Trophoblast cell (in vitro differentiated cells and primary cell): ENCODE data around the gene RCOR1.

Source experiments
- DNase-seq, 2 donors: peaks; one replicate each; pipeline ENCODE4 v3.0.0-alpha.2; 2016
- H2AFZ ChIP-seq: 2 replicates; pipeline ENCODE4 v1.6.1; 2013; ENCODE audit warnings: low read length, moderate library complexity, mild to moderate bottlenecking; ENCODE audit not compliant: insufficient read depth, poor library complexity
- H2AK5ac ChIP-seq: 2 replicates; pipeline ENCODE4 v1.6.1; 2013; ENCODE audit warnings: mild to moderate bottlenecking, low read length
- H2BK120ac ChIP-seq: 2 replicates; pipeline ENCODE4 v1.6.1; 2013; ENCODE audit warnings: low read length, mild to moderate bottlenecking, moderate library complexity; ENCODE audit not compliant: insufficient read depth, poor library complexity
- H2BK12ac ChIP-seq: 2 replicates; pipeline ENCODE4 v1.6.1; 2013; ENCODE audit warnings: mild to moderate bottlenecking, low read length, moderate library complexity
- H2BK5ac ChIP-seq: 2 replicates; pipeline ENCODE4 v1.6.1; 2013; ENCODE audit warnings: low read length, low read depth, moderate library complexity, mild to moderate bottlenecking; ENCODE audit not compliant: poor library complexity
- H3K14ac ChIP-seq: 2 replicates; pipeline ENCODE4 v1.6.1; 2013; ENCODE audit warnings: mild to moderate bottlenecking, low read length
- H3K18ac ChIP-seq: 2 replicates; pipeline ENCODE4 v1.6.1; 2013; ENCODE audit warnings: mild to moderate bottlenecking, low read length
- H3K23ac ChIP-seq: 2 replicates; pipeline ENCODE4 v1.6.1; 2013; ENCODE audit warnings: low read length
- H3K27ac ChIP-seq: 2 replicates; pipeline ENCODE4 v1.5.1; 2013; ENCODE audit warnings: low read depth, mild to moderate bottlenecking, inconsistent platforms, low read length, moderate library complexity
- H3K27me3 ChIP-seq: 2 replicates; pipeline ENCODE4 v1.6.1; 2013; ENCODE audit warnings: inconsistent platforms, mild to moderate bottlenecking, low read length, moderate library complexity; ENCODE audit not compliant: insufficient read depth
- H3K36me3 ChIP-seq, 2 experiments: 1 replicate in 1 of 2; 2 replicates in 1 of 2; pipeline ENCODE4 v1.6.1; 2013; ENCODE audit warnings: low read length in 2 of 2, mild to moderate bottlenecking in 2 of 2, moderate library complexity in 1 of 2; ENCODE audit not compliant: insufficient read depth in 2 of 2, control insufficient read depth in 1 of 2
- H3K4ac ChIP-seq: 2 replicates; pipeline ENCODE4 v1.6.1; 2013; ENCODE audit warnings: low read depth, mild to moderate bottlenecking, low read length, moderate library complexity
- H3K4me1 ChIP-seq, 2 experiments: 1 replicate in 1 of 2; 2 replicates in 1 of 2; pipeline ENCODE4 v1.6.1; 2013; ENCODE audit warnings: low read length in 2 of 2, mild to moderate bottlenecking in 2 of 2, moderate library complexity in 1 of 2; ENCODE audit not compliant: insufficient read depth in 2 of 2, control insufficient read depth in 1 of 2
- H3K4me2 ChIP-seq: 2 replicates; pipeline ENCODE4 v1.6.1; 2013; ENCODE audit warnings: inconsistent platforms, mild to moderate bottlenecking, low read length, moderate library complexity
- H3K4me3 ChIP-seq: 2 replicates; pipeline ENCODE4 v1.5.1; 2013; ENCODE audit warnings: mild to moderate bottlenecking, low read depth, low read length, inconsistent platforms
- H3K79me1 ChIP-seq: one replicate; pipeline ENCODE4 v1.6.1; 2013; ENCODE audit warnings: low read length
- H3K79me2 ChIP-seq: 2 replicates; pipeline ENCODE4 v1.6.1; 2013; ENCODE audit warnings: low read length, mild to moderate bottlenecking; ENCODE audit not compliant: control insufficient read depth, insufficient read depth, poor library complexity
- H3K9ac ChIP-seq: 2 replicates; pipeline ENCODE4 v1.6.1; 2013; ENCODE audit warnings: mild to moderate bottlenecking, low read length
- H3K9me3 ChIP-seq: 2 replicates; pipeline ENCODE4 v1.6.1; 2013; ENCODE audit warnings: low read depth, mild to moderate bottlenecking, control low read depth, inconsistent platforms, low read length; ENCODE audit not compliant: insufficient read depth
- H4K12ac ChIP-seq: 2 replicates; pipeline ENCODE4 v1.6.1; 2013; ENCODE audit warnings: low read depth, mild to moderate bottlenecking, low read length, moderate library complexity
- H4K8ac ChIP-seq: 2 replicates; pipeline ENCODE4 v1.6.1; 2013; ENCODE audit warnings: low read depth, mild to moderate bottlenecking, low read length, moderate library complexity
- H4K91ac ChIP-seq: one replicate; pipeline ENCODE4 v1.6.1; 2013; ENCODE audit warnings: low read depth, mild to moderate bottlenecking, low read length, moderate library complexity
- WGBS: extraction: QIAGEN DNeasy Blood & Tissue Kit; methylation state at CpG from one replicate; pipeline ENCODE4 v1.1.7; 2013; ENCODE audit warnings: missing lambda C conversion rate; ENCODE audit not compliant: insufficient read length, insufficient coverage; ENCODE audit errors: extremely low coverage; 5-methylcytosine and 5-hydroxymethylcytosine counted together

The RCOR1 gene

GRCh38 chr14:102684298-102684663, 91.8 kb downstream of the RCOR1 start:
- Histone ChIP-seq H2AK5ac (no peak overlapping the region), H3K27ac (no peak overlapping the region), H2BK120ac (no peak overlapping the region), H3K79me1 (no peaks in the 10 kb centered on the region), H4K8ac (no peak overlapping the region), H3K27me3 (no peaks in the 10 kb centered on the region), H3K23ac (no peak overlapping the region), H3K4me2 (no peak overlapping the region), H2BK5ac (no peak overlapping the region), H2AFZ (no peak overlapping the region), H3K4me3 (no peak overlapping the region), H3K4ac (no peak overlapping the region), H3K79me2 (peaks cover 8% of the 10 kb centered on the region), H3K18ac (no peak overlapping the region), H4K12ac (no peak overlapping the region), H3K14ac (no peak overlapping the region), H3K4me1 (no peaks in the 10 kb centered on the region), H2BK12ac (no peak overlapping the region), H4K91ac (no peak overlapping the region), H3K36me3 (peaks cover 11 to 22% of the 10 kb centered on the region in 2 experiments), H3K9me3 (no peaks in the 10 kb centered on the region), H3K9ac (no peak overlapping the region)
- no CpG with 5 or more reads among the region's 6 CpGs for WGBS
- no peak for DNase-seq

GRCh38 chr14:102686196-102686801, 93.8 kb downstream of the RCOR1 start:
- no peak for DNase-seq
- Histone ChIP-seq H3K36me3 (peaks cover 11 to 22% of the 10 kb centered on the region in 2 experiments), H4K8ac (no peak overlapping the region), H4K91ac (no peak overlapping the region), H3K4ac (peak overlapping the region; percentile 9), H3K27ac (no peak overlapping the region), H4K12ac (no peak overlapping the region), H3K9me3 (no peaks in the 10 kb centered on the region), H2AK5ac (no peak overlapping the region), H3K23ac (no peak overlapping the region), H3K79me2 (peaks cover 10% of the 10 kb centered on the region), H3K27me3 (no peaks in the 10 kb centered on the region), H3K18ac (no peak overlapping the region), H2BK120ac (no peak overlapping the region), H2AFZ (no peak overlapping the region), H3K14ac (no peak overlapping the region), H3K9ac (no peak overlapping the region), H3K4me3 (no peak overlapping the region), H2BK12ac (no peak overlapping the region), H3K4me1 (no peaks in the 10 kb centered on the region), H3K4me2 (no peak overlapping the region), H3K79me1 (no peaks in the 10 kb centered on the region), H2BK5ac (no peak overlapping the region)
- WGBS = no CpG with 5 or more reads among the region's 7 CpGs

GRCh38 chr14:102688290-102688689, 95.8 kb downstream of the RCOR1 start:
- Histone ChIP-seq H3K4me1 (no peaks in the 10 kb centered on the region), H3K23ac (no peak overlapping the region), H3K4ac (peak overlapping the region; percentile 15), H2BK12ac (no peak overlapping the region), H3K18ac (no peak overlapping the region), H3K4me2 (no peak overlapping the region), H3K36me3 (peaks cover 8 to 15% of the 10 kb centered on the region in 2 experiments), H3K9me3 (no peaks in the 10 kb centered on the region), H2AFZ (no peak overlapping the region), H3K14ac (no peak overlapping the region), H3K79me2 (peaks cover 9% of the 10 kb centered on the region), H3K9ac (no peak overlapping the region), H3K79me1 (no peaks in the 10 kb centered on the region), H2AK5ac (no peak overlapping the region), H3K27ac (no peak overlapping the region), H3K4me3 (no peak overlapping the region), H2BK120ac (no peak overlapping the region), H2BK5ac (no peak overlapping the region), H3K27me3 (no peaks in the 10 kb centered on the region), H4K8ac (no peak overlapping the region), H4K12ac (no peak overlapping the region), H4K91ac (no peak overlapping the region)
- WGBS = no CpG with 5 or more reads among the region's 3 CpGs
- peak in 1 of 2 donors; percentile 24 for DNase-seq

- no peaks in the 10 kb centered on the region for H3K79me1 ChIP-seq
- no peak overlapping the region for H2AFZ ChIP-seq
- H3K23ac ChIP-seq = no peak overlapping the region
- no peak overlapping the region for H3K4ac ChIP-seq
- H3K9ac ChIP-seq = no peak overlapping the region
- H2BK12ac ChIP-seq = no peak overlapping the region
- no peak overlapping the region for H3K18ac ChIP-seq
- no peak overlapping the region for H2BK5ac ChIP-seq
- H3K9me3 ChIP-seq = no peaks in the 10 kb centered on the region
- no peak overlapping the region for H3K27ac ChIP-seq
- H2BK120ac ChIP-seq = no peak overlapping the region
- no peak overlapping the region for H2AK5ac ChIP-seq
- H3K79me2 ChIP-seq = peaks cover 4% of the 10 kb centered on the region
- H4K91ac ChIP-seq = no peak overlapping the region
- H3K27me3 ChIP-seq = no peaks in the 10 kb centered on the region
- WGBS = no CpG with 5 or more reads among the region's 11 CpGs
- no peak overlapping the region for H4K12ac ChIP-seq
- no peak overlapping the region for H4K8ac ChIP-seq
- no peak overlapping the region for H3K14ac ChIP-seq
- H3K4me1 ChIP-seq = no peaks in the 10 kb centered on the region
- H3K36me3 ChIP-seq = peaks cover 0 to 3% of the 10 kb centered on the region in 2 experiments
- H3K4me2 ChIP-seq = no peak overlapping the region
- no peak for DNase-seq
- H3K4me3 ChIP-seq = no peak overlapping the region
Observed at GRCh38 chr14:102690509-102691286, 98.2 kb downstream of the RCOR1 start.
